Thoracic aorta (tissue), 2 donors: ENCODE data around the gene RHOBTB3. TPM values are rescaled to one million over a fixed set of nuclear protein-coding genes. Genes with fewer than 3 reads are reported as not detected.
"Not testable (repeated sequence)": the region's sequence is repeated elsewhere in the genome, so short reads cannot be mapped to it uniquely, and the experiment has no call there.

Experiments used
- ATAC-seq: fragments of 150-250 bp; one replicate; pipeline ENCODE4 v1.8.0; 2017; ENCODE audit warnings: low read depth; ENCODE audit not compliant: insufficient number of reproducible peaks, low FRiP score
- DNase-seq: peaks from one replicate; pipeline ENCODE4 v3.0.0-alpha.2; 2020; ENCODE audit warnings: low spot score
- H3K27ac ChIP-seq, 2 donors: fragments of 200-600 bp; sonication (generic); 1 replicate in 1 of 2; 2 replicates in 1 of 2; pipeline ENCODE4 v1.5.1; 2016; ENCODE audit warnings: mild to moderate bottlenecking in 2 of 2, moderate library complexity in 2 of 2
- H3K27me3 ChIP-seq: fragments of 200-600 bp; sonication (generic); replicated peaks from 2 replicates; pipeline ENCODE4 v1.6.0; 2016; ENCODE audit warnings: mild to moderate bottlenecking; ENCODE audit not compliant: insufficient read depth
- H3K36me3 ChIP-seq: fragments of 200-600 bp; sonication (generic); one replicate; pipeline ENCODE4 v1.5.1; 2016
- H3K4me1 ChIP-seq, 2 donors: fragments of 200-600 bp; sonication (generic); 1 replicate in 1 of 2; 2 replicates in 1 of 2; pipeline versions ENCODE4 v1.5.1 to v1.6.0; 2016; ENCODE audit warnings: low read depth in 2 of 2, mild to moderate bottlenecking in 1 of 2; ENCODE audit not compliant: control insufficient read depth in 1 of 2
- H3K4me3 ChIP-seq: fragments of 200-600 bp; sonication (generic); 2 replicates; pipeline ENCODE4 v1.5.1; 2016; ENCODE audit warnings: mild to moderate bottlenecking
- H3K9me3 ChIP-seq: fragments of 200-600 bp; sonication (generic); 2 replicates; pipeline ENCODE4 v1.5.1; 2016
- total RNA-seq, 2 donors: library from RNA; depleted of rRNA; stranded (reverse); fragments of >200 nt; gene quantifications; one replicate each; pipeline versions ENCODE4 v1.1.0 to v1.2.3, GENCODE V29; 2016
- TF ChIP-seq, protein P1 (sequence below): fragments of 200-600 bp; sonication (generic); IDR thresholded peaks from one replicate; pipeline ENCODE4 v1.5.1; 2019; ENCODE audit warnings: antibody characterized with exemption

The RHOBTB3 gene
- total RNA-seq, 2 donors from 2014 or later: 34.1 to 71.2 TPM

- Histone ChIP-seq H3K36me3 (no peaks in the 10 kb centered on the region), H3K27ac (no peak overlapping the region), H3K27me3 (no peaks in the 10 kb centered on the region), H3K4me1 (no peaks in the 10 kb centered on the region), H3K9me3 (no peaks in the 10 kb centered on the region), H3K4me3 (no peak overlapping the region)
- TF ChIP-seq, protein P1, sequence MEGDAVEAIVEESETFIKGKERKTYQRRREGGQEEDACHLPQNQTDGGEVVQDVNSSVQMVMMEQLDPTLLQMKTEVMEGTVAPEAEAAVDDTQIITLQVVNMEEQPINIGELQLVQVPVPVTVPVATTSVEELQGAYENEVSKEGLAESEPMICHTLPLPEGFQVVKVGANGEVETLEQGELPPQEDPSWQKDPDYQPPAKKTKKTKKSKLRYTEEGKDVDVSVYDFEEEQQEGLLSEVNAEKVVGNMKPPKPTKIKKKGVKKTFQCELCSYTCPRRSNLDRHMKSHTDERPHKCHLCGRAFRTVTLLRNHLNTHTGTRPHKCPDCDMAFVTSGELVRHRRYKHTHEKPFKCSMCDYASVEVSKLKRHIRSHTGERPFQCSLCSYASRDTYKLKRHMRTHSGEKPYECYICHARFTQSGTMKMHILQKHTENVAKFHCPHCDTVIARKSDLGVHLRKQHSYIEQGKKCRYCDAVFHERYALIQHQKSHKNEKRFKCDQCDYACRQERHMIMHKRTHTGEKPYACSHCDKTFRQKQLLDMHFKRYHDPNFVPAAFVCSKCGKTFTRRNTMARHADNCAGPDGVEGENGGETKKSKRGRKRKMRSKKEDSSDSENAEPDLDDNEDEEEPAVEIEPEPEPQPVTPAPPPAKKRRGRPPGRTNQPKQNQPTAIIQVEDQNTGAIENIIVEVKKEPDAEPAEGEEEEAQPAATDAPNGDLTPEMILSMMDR: no peak
- DNase-seq: no peak
- ATAC-seq: no peak
Observed at GRCh38 chr5:95707055-95707454, 24.1 kb upstream of the RHOBTB3 start.

GRCh38 chr5:95707534-95708188, 23.5 kb upstream of the RHOBTB3 start:
- ATAC-seq, H3K36me3 ChIP-seq, H3K9me3 ChIP-seq, DNase-seq, H3K4me3 ChIP-seq, H3K4me1 ChIP-seq, H3K27me3 ChIP-seq, H3K27ac ChIP-seq: not testable (repeated sequence)

DNA sequence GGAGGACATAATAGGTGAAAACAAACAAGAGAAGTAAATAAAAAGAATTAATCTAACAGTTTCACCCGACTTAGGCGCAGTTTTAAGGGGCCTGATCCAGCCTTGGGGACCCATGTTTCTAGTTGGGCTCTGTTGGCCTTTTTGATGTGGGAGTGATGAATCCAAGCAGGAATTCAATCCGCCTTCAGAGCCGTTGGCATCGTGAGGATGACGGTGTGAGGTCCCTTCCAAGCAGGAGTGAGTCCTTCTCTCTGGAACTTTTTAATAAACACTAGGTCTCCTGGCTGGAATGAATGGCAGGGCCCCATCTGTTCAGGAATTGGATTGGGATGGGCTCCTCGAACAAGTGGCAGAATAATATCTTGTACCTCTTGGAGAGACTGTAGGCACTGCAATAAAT, 22.3 kb upstream of the RHOBTB3 start:
- Histone ChIP-seq H3K4me1 (no peaks in the 10 kb centered on the region), H3K27ac (no peak overlapping the region), H3K27me3 (no peaks in the 10 kb centered on the region), H3K4me3 (no peak overlapping the region), H3K9me3 (no peaks in the 10 kb centered on the region), H3K36me3 (no peaks in the 10 kb centered on the region)
- ATAC-seq (no peak), DNase-seq (no peak)
- TF ChIP-seq, protein P1: no peak

DNA sequence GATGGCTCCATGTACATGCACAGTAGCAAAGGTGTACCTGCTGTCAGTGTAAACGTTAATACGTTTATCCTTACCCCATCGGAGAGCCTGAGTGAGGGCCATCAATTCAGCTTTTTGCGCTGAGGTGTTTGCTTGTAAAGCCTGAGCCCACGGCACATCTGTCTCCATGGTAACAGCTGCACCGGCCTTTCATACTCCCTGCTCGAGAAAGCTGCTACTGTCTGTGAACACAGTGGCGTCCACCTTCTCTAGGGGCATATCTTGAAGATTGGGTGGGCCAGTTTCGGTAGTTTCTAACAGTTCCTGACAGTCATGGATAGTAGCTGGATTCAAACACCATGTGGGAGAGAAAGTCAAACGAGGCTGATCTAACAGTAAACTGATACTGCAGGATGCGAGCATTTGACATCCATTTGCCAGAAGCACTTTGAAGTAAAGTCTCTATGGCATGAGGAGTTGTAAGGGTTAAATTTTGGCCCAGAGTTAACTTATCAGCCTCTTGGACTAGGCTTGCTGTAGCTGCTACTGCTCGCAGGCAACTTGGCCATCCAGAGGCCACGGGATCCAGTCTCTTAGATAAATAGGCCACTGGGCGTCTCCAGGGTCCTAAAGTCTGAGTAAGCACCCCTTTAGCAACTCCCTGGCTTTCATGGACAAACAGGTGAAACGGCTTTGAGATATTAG, 21.0 kb upstream of the RHOBTB3 start:
- H3K36me3 ChIP-seq: no peaks in the 10 kb centered on the region
- no peaks in the 10 kb centered on the region for H3K4me1 ChIP-seq
- H3K27ac ChIP-seq: no peak overlapping the region
- H3K27me3 ChIP-seq: no peaks in the 10 kb centered on the region
- DNase-seq (no peak), ATAC-seq (no peak)
- H3K4me3 ChIP-seq: peak overlapping the region; percentile 59
- no peaks in the 10 kb centered on the region for H3K9me3 ChIP-seq
- TF ChIP-seq, protein P1: no peak

- not testable (repeated sequence) for H3K27ac ChIP-seq, H3K9me3 ChIP-seq, H3K4me1 ChIP-seq, ATAC-seq, H3K36me3 ChIP-seq, H3K27me3 ChIP-seq, DNase-seq
- H3K4me3 ChIP-seq: peak overlapping the region; percentile 59
Observed at GRCh38 chr5:95710651-95711500, 20.3 kb upstream of the RHOBTB3 start.
